COLO668 (cell line): ENCODE results near the gene ULK4.
"Not testable (repeated sequence)": the region's sequence is repeated elsewhere in the genome, so short reads cannot be mapped to it uniquely, and the experiment has no call there.

ENCODE experiments used
- DNase-seq: peaks from one replicate; lab custom pipeline; 2025; ENCODE audit not compliant: unreplicated experiment; lab: John Stamatoyannopoulos, UW

The ULK4 gene

DNA sequence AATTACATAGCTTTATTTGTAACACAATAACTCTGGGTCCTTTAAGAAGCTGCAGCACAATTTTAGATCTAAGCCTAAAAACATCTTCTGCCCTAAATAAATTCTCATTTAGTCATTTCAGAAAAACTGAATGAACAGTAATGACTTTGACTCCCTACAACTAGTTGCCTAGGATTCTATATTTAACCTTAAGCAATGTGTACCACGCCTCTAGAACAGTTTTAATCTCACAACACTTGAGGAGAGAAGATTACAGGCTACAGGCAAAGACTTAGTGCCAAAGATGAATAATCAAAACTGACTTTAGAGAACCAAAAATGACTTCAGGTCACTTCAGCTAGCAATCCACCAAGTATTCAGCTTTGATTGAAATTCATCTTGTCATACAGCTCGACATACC lies 192.8 kb downstream of the ULK4 start:
- DNase-seq, result no peak

DNA sequence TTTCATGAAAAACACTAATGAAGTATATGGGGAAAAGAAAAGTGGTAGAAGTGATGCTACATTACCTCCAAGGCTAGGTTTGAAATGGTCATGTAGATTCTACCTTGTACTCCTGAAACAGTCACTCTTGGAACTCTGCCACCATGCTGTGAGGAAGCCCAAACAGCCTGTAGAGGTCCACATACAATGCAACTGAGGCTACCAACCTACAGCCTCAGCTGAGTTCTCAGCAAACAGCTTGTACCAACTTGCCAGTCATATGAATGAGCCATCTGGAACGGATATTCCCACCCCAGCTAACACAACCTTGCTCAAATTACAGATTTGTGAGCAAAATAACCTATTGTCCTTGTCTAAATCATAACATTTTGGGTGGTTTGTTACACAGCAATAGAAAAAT lies 193.5 kb downstream of the ULK4 start:
- no peak for DNase-seq

DNA sequence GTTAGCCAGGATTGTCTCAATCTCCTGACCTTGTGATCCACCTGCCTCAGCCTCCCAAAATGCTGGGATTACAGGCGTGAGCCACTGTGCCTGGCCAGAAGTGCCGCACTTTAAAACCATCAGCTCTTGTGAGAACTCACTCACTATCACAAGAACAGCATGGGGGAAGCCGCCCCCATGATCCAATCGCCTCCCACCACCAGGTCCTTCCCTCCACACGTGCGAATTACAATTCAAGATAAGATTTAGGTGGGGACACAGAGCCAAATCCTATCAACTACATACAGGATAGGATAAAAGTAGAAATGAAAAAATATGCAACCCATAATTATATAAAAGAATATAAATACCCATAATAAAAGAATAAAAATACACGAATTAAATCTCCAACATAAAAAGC lies 199.0 kb downstream of the ULK4 start:
- DNase-seq, result not testable (repeated sequence)

DNA sequence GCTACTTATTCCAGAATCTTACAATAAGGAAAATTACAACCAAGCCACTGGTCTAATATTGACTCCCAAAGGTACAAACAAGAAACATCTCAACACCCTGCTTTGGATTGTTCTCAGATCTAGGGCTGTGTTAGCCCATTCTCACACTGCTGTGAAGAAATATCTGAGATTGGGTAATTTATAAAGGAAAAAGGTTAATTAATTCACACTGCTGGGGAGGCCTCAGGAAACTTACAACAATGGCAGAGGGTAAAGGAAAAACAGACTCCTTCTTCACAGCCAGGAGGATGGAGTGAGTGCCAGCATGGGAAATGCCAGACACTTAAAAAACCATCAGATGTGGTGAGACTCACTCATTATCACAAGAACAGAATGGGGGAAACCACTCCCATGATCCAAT lies 208.3 kb downstream of the ULK4 start:
- no peak for DNase-seq

DNA sequence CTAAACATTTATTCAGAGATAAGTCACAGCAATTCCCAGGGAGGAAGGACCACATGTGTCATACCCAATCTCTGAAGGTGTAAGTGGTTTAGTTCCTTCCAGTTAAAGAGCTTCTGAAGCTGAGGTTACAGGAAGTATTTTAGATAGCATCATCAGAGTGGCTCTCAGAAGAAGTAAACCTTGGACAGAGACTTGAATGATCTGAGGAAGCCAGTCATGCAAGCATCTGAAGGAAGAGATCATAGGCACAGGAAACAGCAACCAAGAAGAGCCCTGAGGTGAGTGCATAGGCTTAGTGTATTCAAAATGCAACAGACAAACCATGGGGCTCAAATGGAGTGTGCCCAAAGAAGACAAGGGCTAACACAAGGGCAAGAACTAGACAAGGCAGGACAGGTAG lies 210.3 kb downstream of the ULK4 start:
- DNase-seq, result no peak

DNA sequence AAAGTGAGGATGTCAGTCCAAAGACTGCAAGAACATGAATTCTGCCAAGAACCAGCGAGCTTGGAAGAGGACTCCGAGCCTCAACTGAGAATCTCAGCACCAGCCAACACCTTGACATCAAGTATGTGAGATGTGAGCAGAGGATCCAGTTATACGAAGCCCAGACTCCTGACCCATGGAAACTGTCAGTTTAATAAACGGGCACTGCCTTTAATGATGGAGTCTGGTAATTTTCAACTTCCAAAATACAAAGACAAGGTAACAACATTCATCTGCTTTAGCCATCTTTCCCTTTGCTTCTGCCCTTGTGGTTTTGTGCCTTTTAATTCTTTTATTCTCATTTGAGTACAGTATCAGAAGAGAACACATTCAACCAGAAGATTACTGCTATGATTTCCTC lies 211.9 kb downstream of the ULK4 start:
- DNase-seq, result no peak

DNA sequence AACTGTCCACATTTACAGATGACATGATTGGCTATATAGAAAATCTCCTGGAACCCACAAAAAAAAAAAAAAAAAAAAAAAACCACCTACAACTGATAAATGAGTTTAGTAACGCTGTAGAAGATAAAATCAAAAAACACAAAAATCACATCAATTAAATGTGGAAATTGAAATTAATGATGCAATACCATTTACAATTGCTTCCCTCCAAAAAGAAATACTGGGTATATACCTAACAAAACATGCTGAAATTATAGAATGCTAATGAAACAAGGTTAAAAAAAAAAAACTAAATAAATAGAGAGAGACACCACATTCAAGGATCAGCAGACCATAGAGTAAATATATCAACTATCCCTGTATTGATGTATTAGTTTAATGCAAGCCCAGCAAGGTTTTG lies 215.7 kb downstream of the ULK4 start:
- DNase-seq, result no peak

DNA sequence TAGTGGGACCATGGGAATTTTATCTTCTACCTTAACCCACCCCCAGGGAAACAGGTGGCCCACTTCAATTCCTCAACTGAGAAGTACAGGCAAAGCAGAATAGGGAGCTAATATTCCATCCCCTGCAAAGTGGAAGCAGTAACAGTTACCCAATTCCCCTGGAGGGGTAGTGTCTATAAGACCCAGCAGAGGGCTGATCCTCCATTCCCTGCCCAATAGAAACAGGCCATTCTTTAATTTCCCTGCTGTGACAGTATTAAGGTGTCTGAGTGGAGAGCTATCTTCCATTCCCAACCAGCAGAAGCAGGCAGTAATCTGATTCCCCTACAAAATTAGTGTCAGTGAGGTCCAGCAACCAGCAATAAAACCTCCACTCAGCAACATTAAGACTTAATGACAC lies 219.8 kb downstream of the ULK4 start:
- no peak for DNase-seq

DNA sequence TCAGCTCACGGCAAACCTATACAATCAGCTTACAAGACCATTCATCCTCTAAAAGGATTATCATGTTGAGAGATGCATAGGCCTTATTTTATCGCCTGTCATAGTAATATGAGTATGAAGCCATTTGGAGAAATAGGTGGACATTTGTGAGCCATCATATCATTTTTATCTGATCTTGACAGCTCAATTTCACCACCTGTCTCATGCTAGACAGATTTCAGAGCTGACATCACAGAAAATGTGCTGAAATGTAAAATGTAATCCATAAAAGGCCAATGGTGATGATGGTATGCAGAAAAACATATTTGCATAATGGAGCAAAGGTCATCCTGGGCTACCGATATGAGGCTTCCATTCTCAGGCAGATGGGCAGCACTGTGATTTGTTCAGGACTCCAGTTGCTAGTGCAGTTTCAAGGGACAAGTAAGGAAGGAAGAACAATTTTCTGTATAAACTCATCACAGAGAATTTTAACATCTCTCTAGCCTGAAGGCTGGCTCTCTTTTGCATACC lies 221.5 kb downstream of the ULK4 start:
- no peak for DNase-seq

DNA sequence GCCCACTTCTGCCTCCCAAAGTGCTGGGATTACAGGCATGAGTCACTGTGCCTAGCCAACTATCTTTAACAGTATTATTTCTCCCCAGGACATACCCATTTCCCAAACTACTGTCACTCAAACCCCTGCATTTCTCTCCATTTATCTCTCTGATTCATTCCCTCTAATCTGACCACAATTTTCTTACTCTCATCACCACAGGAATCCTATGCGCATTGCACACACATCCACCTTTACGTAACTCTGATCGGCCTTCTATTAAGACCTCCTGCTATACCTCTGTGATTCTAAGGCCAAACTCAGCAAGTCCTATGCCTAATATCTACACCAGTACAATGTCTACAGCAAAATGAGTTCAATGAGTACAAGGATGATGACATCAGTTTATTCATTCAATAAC lies 235.0 kb downstream of the ULK4 start:
- no peak for DNase-seq

DNA sequence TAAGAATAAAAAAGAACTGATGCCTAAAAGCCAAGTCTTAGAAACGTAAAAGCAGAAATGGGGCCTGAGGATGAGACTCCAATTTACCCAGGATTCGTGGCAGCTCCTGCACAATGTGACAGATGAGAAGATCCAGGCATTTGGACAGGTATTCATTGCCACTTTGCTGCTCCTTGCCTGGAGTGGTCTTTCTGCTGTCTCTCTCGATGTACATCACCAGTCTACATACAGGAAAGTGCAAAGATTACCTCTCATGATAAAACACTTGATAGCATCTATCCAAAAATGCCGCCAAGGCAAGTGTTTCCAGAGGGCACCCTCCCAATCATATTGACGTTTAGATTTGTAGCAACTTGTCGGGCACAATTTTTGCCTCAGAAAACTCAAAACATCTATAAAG lies 244.3 kb downstream of the ULK4 start:
- DNase-seq, result no peak

DNA sequence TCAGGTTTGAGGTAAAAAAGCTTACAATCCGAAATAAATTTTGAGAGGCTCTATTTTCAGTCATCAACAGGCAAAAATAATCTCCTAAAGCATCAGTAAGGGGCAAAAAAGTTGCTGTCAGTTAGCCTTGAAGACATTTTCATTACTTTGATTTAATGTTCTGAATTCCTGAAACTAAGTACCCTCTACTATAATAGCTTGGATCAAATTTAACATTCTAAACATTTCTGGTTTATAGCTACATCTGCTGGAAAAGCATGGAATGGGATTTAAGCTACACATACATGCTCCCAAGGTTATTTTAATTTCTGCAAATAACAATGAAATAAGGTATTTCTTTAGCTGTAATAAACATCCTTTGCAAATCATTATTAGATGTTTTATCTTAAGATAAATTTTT lies 245.4 kb downstream of the ULK4 start:
- no peak for DNase-seq

DNA sequence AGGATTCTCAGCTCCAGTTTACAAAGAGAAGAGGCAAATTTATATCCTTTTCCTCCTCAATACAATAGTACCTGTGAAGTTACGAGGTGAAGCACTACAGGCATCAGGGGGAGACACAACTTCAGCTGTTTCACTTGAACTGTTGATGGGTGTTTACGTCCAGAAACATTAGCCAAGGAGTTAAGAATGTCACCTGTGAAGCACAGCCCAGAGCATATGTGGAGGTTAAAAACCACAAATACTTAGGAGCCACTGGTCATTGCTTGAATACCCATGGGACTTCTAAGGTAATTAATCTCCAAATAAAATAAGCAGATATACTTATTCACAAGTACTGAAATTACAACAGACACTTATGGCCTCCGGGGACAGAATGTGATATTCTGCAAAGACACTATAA lies 246.5 kb downstream of the ULK4 start:
- DNase-seq, result no peak

DNA sequence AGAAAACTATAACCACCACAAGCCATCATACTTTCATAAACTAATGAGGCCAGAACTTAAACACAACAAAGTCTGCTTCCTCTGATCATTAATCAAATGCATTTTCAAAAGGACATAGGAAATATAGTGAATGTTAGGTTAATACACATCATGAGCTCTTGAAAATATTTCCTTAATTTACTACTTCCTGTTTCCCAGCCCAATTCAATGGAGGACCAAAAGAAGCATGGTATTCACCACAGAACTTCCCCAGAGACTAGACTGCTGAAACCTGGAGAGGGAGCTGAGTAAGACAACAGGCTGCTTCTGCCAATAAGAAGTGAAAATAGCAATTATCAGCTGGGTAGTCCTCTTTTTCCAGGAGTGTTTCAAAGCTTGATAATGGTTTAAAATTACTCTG lies 250.3 kb downstream of the ULK4 start:
- DNase-seq, result no peak

DNA sequence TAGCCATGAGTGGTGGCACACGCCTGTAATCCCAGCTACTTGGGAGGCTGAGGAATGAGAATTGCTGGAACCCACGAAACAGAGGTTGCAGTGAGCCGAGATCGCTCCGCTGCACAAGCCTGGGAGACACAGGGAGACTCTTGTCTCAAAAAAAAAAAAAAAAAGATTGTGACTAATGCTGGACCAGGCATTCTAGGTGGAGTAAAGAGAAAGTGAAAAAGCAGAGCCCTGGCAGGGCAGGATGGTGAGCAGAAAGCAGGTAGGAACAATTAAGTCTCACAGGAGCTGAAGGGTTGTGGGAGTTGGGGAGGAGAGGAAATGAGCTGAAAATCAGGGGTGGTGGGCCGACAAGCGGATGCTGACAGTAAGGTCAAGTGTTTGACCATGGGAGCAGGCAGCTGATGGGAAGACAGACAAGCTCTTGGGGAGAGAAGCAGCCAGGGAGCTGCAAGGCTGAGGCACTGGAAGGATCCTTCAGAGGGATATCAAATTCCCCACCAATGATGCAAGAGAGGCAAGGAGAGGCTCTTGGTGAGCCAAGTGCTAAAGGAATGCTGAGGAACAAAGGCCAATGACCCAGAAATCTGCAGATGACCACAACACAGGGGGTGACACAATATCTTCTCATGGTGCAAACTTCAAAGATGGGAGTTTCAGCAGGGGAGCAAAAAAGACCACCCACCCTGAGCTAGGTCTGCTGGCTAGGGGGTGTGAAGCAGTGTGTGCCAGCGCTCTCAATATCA lies 251.1 kb downstream of the ULK4 start:
- no peak for DNase-seq

DNA sequence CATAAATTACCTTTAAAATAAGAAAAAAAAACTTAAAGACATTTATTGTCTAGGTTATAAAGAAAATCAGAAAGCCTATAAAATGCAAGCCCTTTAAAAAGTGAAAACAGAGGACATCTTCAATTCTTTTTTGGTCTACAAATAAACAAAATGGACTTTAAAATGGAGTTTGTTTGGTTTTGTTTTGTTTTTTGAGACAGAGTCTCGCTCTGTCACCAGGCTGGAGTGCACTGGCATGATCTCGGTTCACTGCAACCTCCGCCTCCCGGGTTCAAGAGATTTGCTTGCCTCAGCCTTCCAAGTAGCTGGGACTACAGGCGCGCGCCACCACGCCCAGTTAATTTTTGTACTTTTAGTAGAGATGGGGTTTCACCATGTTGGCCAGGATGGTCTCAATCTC lies 252.7 kb downstream of the ULK4 start:
- DNase-seq, result not testable (repeated sequence)

DNA sequence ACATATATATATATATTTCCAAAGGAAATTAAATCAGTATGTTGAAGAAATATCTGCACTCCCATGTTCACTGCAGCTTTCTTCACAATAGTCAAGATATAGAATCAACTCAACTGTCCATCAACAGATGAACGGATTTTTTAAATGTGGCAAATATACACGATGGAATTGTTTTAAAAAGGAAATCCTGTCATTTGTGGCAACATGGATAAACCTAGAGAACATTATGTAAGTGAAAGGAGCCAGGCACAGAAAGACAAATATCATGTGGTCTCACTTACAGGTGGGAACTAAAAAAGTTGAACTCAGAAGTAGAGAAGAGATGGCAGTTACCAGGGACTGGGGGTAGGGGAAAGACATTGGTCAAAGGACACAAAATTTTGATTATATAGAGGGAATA lies 253.7 kb downstream of the ULK4 start:
- no peak for DNase-seq

DNA sequence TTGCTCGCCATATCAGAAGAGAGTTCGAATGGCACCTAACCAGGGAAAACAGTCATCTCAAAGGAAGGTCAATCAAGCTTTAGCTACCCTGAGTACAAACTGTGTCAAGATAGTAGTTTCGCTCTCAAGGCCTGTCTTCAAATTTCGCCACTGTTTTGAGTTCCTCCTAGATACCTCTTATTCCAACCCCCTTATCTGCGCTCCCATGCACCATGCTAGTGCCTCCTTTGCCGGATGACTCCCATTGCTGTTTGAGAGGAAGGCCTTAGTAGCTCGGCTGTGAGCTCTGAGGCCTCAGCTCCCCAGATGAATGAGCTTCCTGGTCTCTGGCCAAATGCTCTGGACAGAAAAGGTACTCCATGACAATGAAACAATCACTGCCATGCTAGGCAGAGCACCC lies 256.0 kb downstream of the ULK4 start:
- no peak for DNase-seq

DNA sequence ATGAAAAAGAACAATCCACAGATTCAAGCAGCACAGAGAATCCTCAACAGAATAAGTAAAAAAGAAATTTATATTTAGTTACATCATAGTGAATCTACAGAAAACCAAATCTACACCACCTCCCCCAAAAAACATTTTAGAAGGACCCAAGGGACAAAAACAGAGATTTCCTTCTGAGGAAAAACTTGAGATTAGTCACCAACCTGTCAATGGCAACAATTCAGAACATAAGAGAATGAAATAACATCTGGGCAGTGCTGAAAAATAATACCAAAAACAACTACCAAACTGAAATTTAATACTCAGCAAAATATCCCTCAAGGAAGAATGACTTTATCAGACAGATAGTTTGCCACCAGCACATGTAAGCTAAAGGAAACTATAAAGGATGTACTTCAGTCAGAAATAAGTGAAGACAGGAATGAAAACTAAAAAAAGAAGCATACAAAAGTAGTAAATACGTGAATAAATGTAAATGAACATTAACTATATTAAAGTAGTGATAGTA lies 260.7 kb downstream of the ULK4 start:
- DNase-seq, result no peak

DNA sequence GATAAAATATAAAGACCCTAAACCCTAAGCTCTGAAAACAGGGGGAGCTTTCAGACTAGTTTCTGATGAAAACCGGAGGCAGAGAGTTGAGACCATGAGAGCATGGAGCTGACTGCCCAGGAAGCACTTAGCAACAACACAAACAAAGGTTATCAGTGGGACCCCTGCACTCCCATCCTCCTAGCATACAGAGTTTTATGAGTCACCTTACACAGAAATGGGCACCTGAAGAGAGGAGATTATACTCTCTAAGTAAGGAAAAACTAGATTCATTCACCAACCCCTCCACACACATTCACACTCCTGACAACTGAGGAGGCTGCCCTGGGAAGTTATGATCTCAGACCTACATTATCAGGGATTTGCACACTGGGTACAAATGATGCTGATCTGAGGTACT lies 261.7 kb downstream of the ULK4 start:
- DNase-seq, result no peak

DNA sequence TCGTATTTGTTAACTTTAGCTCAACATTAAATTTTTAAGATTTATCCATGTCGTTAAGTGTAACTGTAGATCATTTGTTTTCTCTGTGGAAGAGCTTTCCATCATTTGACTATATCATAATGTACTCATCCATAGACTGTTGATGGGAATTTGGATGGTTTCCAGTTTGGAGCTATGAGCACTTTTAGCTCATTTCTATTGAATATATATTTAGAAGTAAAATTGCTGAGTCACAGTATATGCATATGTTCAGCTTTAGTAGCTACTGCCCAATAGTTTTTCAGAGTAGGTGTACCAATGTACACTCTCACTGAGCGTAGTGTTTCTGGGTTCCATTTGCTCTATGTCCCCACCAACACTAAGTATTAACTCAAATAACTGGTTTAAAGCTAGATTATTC lies 263.0 kb downstream of the ULK4 start:
- no peak for DNase-seq

DNA sequence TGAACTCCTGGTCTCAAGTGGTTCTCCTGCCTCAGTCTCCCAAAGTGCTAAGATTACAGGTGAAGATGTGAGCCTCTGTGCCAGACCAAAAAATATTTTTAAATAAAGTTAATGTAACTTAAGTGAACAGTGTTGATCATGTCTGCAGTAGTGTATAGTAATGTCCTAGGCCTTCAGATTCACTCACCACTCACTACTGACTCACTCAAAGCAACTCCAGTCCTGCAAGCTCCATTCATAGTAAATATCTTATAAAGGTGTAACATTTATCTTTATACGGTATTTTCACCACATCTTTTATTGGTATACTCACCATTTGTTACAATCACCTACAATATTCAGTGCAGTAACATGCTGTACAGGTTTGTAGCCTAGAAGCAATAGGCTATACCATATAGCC lies 264.2 kb downstream of the ULK4 start:
- no peak for DNase-seq

DNA sequence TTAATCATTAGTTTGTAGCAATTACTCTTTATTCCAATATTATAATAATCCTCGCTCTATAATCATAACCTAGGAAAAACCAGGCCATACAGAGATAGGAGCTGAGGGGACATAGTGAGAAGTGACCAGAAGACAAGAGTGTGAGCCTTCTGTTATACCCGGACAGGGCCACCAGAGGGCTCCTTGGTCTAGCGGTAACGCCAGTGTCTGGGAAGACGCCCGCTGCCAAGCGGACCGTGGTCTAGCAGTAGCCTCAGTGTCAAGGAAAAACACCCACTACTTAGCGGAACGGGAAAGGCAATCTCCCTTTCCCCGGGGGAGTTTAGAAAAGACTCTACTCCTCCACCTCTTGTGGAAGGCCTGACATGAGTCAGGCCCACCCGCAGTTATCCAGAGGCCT lies 266.1 kb downstream of the ULK4 start:
- DNase-seq, result not testable (repeated sequence)
